Esophagus squamous epithelium (tissue), 4 donors: ENCODE data around the gene RAB11FIP3.

Experiments used
- CTCF ChIP-seq, 6 experiments: fragments of 450-650 bp in 4 of 6; fragments of 200-600 bp in 2 of 6; sonication (generic) in 2 of 6; IDR thresholded peaks; one replicate each; pipeline ENCODE4 v1.5.1; 2016 to 2019; ENCODE audit warnings: antibody characterized with exemption in 6 of 6, mild to moderate bottlenecking in 4 of 6, moderate library complexity in 4 of 6
- POLR2A ChIP-seq, 4 donors: fragments of 450-650 bp; IDR thresholded peaks; one replicate each; pipeline ENCODE4 v1.6.1; 2017; ENCODE audit warnings: antibody characterized with exemption in 4 of 4, mild to moderate bottlenecking in 4 of 4, moderate library complexity in 3 of 4

DNA sequence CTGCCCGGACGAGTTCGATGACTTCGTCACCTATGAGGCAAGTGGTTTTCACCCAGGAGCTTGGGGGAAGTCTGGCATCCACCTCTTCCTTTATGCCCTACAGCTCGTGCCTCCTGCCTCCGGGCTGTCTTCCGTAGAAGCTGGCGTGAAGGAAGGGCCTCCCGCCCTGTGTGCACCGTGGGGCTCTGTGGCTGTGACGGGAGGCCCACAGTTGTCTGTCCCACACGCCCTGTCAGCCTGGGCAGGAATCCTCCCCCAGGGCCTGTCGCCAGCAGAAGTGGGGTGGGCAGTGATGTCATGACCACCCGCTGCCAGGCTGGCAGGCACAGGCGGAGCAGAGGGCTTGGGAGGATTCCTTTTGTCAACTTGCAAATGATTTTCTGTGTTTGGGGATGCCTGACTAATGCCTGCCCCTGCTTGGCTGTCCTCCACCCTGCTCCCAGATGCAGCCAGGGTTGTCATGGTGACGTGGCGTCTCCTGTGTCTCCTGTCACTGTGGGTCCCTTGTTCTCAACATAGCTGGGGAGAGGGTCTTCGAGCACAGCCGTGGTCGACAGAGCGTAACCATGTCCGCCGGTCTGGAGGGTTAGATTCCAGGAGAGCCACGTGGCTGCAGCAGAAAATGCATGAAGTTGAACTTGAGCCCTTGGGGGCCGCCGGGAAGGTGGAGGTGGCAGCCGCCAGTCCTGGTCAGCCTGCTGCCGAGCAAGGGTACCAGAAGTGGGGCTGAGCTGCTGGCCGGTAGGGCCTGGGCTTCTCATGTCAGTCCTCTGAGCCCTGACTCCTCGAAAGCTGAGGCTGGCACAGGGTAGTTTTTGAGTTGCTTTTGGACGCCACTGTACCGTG is 46.1 kb downstream of the RAB11FIP3 start:
- TF ChIP-seq CTCF (IDR thresholded peaks at IDR 0.05) (no peak), POLR2A (IDR thresholded peaks at IDR 0.05) (no peak)
